Inferior parietal cortex (tissue), 1 donor: ENCODE results near the gene FRMD4B.
"Not testable (repeated sequence)": the region's sequence is repeated elsewhere in the genome, so short reads cannot be mapped to it uniquely, and the experiment has no call there.

ENCODE experiments used
- DNase-seq: peaks from one replicate; pipeline ENCODE4 v3.0.0-alpha.2; 2016; ENCODE audit errors: extremely low spot score

FRMD4B gene

DNA sequence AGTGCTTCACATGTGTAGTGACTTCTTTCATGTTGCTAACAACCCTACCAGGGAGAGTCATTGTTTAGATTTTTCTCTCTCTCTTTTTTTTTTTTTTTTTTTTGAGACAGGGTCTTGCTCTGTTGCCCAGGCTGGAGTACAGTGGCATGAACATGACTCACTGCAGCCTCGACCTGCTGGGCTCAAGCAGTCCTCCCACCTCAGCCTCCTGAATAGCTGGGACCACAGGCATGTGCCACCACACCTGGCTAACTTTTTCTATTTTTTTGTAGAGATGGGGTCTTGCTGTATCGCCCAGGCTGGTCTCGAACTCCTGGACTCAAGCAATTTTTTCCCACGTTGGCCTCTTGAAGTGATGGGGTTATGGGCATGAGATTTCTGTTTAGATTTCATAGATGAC lies 63.4 kb downstream of the FRMD4B start:
- not testable (repeated sequence) for DNase-seq

DNA sequence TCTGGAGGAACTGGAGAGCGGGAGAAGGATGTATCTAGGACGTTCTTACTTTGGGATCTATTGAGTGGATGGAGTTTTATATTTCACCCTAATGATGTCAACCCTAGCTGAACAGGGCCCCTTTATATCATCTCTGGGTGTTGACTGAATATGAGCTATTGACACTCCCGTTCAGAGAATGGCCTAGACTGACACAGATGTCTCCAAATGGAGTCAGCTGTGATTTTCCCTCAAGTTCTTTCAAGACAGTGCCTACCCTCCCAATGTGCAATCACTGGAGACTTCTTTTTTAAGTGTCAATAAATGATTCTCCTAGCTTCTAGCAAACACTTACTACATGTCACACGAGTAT lies 63.8 kb downstream of the FRMD4B start:
- peak; percentile 77 for DNase-seq

DNA sequence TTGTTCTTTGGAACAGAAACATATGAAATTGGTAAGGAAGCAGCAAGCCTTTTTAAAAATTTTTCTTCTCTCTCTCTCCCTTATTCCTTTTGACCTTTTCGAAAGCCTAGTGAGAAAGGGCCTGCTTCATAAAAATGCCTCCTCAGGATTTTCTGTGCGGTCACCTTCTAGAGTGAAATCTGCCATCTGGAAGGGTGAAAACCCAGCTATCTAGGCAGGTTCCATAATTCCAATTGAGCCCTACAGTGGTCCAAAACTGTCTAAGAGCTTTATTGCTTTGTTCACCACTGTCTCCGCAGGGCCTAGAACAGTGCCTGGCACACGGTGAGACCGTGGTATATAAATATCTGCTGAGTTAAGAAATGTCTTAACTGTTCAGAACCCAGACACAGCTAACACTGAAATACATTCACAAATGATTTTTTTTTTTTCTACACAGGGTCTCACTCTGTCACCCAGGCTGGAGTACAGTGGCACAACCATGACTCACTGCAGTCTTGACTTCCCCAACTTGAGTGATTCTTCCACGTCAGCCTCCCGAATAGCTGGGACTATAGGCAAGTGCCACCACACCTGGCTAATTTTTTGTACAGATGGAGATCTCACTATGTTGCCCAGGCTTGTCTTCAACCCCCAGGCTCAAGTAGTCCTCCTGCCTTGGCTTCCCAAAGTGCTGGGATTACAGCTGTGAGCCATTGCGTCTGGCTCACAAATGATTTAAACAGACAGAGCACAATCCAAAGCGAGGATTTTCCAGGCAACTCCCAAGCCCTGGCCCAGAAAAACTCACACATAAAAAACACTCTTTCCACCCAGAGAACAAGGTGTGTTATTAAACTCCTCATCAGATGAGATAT lies 64.4 kb downstream of the FRMD4B start:
- no peak for DNase-seq

GRCh38 chr3:69320871-69321271 lies 65.0 kb downstream of the FRMD4B start:
- no peak for DNase-seq

DNA sequence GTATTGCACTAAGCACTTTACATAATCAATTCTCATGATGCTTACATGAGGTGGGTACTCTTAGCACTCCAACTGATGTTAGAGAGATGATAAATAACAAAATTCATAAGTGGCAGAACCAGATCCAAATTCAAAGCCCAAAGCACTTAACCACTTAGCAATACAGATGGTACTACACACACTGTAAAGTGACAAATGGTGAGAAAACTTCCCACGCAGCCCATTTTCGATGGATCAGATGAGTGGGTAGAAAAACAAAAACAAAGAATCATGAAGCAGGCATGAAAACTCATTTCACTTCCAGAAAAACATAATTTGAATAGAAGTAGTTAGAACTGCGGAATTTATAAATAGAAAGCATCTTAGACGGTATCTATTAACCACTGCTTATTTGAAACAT lies 66.2 kb downstream of the FRMD4B start:
- DNase-seq, result no peak

GRCh38 chr3:69318410-69318809 lies 67.5 kb downstream of the FRMD4B start:
- DNase-seq, result no peak

GRCh38 chr3:69313251-69313650 lies 72.6 kb downstream of the FRMD4B start:
- no peak for DNase-seq

GRCh38 chr3:69309814-69310213 lies 76.1 kb downstream of the FRMD4B start:
- DNase-seq, result no peak

- DNase-seq, result peak; percentile 93
Observed at GRCh38 chr3:69306239-69307185, 79.4 kb downstream of the FRMD4B start.

DNA sequence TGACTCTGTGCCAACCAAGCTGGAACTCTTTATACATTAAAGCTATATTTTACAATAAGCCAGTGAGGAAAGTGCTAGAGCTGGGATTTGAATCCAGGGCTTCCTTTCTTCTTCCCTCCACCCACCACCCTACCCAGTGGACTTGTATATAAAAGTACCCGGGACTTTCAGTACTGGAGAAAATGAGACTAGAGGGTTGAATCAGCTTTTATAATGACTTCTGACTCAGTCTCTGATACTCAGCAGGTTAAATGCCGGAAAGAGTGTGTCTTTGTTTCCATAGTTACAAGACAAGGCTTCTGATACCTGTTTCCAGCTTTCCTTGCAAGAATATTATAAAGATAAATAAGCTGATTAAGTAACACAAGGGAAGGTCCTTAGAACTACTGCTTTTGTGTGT lies 80.9 kb downstream of the FRMD4B start:
- no peak for DNase-seq

DNA sequence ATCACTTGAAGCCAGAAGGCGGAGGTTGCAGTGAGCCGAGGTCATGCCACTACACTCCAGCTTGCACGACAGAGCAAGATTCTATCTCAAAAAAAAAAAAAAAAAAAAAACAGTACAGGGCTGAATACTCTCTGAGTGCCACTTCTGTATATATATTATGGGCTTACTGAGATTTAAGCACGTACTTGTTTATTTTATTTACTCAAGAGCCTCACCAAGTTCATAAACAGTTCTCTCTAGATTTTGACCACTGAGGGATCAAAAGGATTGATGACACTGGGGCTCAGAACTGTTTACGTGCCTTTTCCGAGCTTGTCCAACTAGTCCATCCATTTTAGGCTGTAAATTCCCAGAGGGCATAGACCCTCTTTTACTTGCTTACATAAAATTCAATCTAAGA lies 81.5 kb downstream of the FRMD4B start:
- DNase-seq, result no peak

DNA sequence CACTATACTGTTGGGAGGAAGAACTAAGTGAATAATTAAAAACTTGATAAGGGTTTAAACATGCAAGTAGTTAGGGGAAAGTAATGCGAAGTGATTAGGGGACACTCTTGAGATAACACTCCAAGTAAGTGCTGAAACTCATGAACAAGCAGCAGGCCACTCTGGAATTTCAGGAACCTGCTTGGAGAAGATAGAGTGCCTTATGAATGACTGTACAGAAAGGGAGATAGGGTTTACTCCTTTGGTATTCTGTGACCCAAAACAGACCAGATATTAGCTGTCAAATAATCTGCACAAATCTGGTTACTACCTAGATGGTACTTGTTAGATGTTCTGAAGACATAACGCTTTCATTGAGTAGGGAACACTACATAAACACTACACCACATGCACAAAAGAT lies 85.6 kb downstream of the FRMD4B start:
- no peak for DNase-seq

DNA sequence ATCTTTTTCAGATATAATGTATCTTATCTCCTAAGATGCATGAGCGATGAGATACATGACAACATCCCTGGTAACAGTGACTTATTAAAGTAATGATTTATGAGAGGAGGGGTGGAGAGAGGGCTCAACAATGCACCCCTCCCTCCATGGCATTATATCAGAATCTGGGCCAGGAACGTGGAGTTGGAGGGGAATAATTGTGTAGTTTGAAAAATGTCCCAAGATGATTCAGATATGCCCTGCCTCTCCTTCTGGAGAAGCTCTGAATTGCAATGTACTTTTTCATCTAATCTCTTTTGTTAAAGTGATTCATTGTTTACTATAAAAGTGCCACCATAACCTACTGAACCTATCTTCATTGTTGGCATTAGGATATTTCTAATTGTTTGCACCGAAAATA lies 86.5 kb downstream of the FRMD4B start:
- DNase-seq, result no peak

GRCh38 chr3:69297501-69297900 lies 88.4 kb downstream of the FRMD4B start:
- DNase-seq, result no peak

GRCh38 chr3:69296995-69297394 lies 88.9 kb downstream of the FRMD4B start:
- no peak for DNase-seq

DNA sequence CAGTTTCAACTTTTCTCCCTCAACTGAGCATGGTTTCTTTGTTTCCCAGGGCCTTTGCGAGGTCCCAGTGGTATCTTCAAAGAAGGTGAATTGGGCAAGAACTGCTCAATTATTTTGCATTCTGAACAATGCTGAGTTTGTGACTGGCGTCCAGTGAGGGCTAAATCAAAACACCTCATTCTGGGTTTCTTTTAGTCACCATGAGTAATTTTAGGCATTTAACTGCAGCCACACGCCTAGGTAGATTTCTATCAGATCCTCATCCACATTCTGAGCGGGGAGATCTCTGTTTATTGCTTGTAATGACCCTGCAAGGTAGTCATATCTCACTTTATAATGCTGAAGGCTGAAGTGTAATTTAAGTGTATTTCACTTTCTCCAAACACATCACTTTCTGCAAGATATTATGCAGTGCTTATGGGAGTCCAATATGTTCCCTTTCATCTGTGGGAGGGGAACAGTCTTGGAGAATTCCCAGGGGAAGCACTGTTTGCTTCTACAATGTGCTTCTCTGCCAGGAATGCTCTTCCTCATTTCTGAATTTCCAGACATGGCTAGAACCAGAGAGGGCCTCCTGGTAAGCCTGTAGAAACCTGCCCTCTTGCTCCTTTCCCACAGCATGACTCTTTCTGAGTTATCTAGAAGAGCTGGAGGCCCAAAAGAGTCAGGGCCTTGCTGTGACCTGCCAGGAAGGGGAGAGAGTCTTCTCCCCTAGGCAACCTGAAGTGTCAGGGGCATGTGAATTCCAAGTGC lies 91.7 kb downstream of the FRMD4B start:
- DNase-seq, result peak; percentile 30

GRCh38 chr3:69292959-69293574 lies 92.8 kb downstream of the FRMD4B start:
- no peak for DNase-seq

- DNase-seq, result no peak
Observed at GRCh38 chr3:69292185-69292584, 93.7 kb downstream of the FRMD4B start.

DNA sequence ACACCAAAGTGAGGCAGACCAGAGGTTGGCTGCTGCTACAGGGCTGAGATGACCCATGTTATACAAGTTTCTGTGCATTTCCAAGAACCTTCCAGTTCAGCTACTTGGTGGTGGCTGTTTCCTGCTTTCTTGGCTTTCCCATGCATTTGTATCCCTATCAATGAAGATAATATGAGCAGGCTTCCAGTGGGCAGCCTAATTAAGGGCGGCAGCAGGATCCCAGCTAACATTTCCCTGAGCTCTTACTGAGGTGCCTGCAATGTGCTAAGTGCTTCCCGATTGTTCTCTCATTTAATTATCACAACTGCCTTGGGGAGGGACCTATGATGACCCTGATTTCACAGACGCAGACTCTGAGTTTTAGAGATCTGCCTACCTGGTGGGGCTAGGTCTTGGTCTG lies 95.5 kb downstream of the FRMD4B start:
- no peak for DNase-seq

DNA sequence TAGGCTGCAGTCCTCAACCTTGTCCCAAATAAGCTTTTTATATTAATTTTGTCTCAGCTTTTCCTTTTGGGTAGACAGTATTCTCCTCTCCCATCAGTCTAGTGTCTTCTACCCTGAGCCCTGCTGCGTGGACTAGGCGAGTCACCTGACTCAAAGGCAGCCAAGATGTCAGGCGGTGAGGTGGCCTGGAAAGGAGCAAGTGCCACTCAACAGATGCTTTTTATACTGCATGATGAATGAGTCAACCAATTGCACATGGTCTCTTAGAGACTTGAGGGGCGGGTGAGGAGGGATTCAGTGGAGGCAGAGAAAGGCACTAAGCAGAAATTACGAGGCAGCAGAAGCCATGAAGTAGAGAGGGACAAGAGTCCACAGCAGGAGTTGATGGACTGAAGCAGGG lies 95.9 kb downstream of the FRMD4B start:
- no peak for DNase-seq

GRCh38 chr3:69288161-69288895 lies 97.6 kb downstream of the FRMD4B start:
- no peak for DNase-seq
